Thymus (tissue), 11 donors: Measurements from ENCODE around the gene FXR2. TPM values are rescaled to one million over a fixed set of nuclear protein-coding genes. Genes with fewer than 3 reads are reported as not detected.

ENCODE experiments used
- DNase-seq, 9 donors: peaks; one replicate each; pipeline ENCODE4 v3.0.0-alpha.2; 2013; ENCODE audit warnings: low spot score in 9 of 9, low read depth in 6 of 9, missing footprints in 1 of 9
- H3K27ac ChIP-seq, 2 donors: one replicate each; pipeline ENCODE4 v1.5.1; 2013; ENCODE audit warnings: control low read depth in 1 of 2, low read depth in 1 of 2, low read length in 1 of 2, mild to moderate bottlenecking in 1 of 2, moderate library complexity in 1 of 2
- H3K27me3 ChIP-seq, 2 donors: one replicate each; pipeline ENCODE4 v1.5.1; 2013; ENCODE audit warnings: low read length in 1 of 2; ENCODE audit not compliant: control insufficient read depth in 2 of 2, insufficient read depth in 1 of 2
- H3K36me3 ChIP-seq, 2 donors: one replicate each; pipeline ENCODE4 v1.5.1; 2013; ENCODE audit warnings: low read length in 1 of 2, mild to moderate bottlenecking in 1 of 2, moderate library complexity in 1 of 2; ENCODE audit not compliant: control insufficient read depth in 2 of 2, insufficient read depth in 2 of 2
- H3K4me1 ChIP-seq, 2 donors: one replicate each; pipeline ENCODE4 v1.5.1; 2013; ENCODE audit warnings: low read length in 2 of 2; ENCODE audit not compliant: control insufficient read depth in 2 of 2, insufficient read depth in 2 of 2
- H3K4me3 ChIP-seq, 2 donors: one replicate each; pipeline ENCODE4 v1.5.1; 2013; ENCODE audit warnings: low read length in 2 of 2, control low read depth in 1 of 2, mild to moderate bottlenecking in 1 of 2
- H3K9me3 ChIP-seq, 2 donors: one replicate each; pipeline ENCODE4 v1.5.1; 2013; ENCODE audit warnings: low read length in 1 of 2, mild to moderate bottlenecking in 1 of 2; ENCODE audit not compliant: control insufficient read depth in 2 of 2, insufficient read depth in 1 of 2
- WGBS: extraction: QIAGEN DNeasy Blood & Tissue Kit; methylation state at CpG from one replicate; pipeline ENCODE4 v1.1.7; 2013; 5-methylcytosine and 5-hydroxymethylcytosine counted together
- polyA plus RNA-seq: library from polyadenylated mRNA; stranded (reverse); fragments of 200-250 nt; gene quantifications from one replicate; pipeline ENCODE4 v1.2.3, GENCODE V29; 2013
- total RNA-seq: library from RNA; stranded (reverse); fragments of 120-200 nt; gene quantifications from one replicate; pipeline ENCODE4 v1.2.4, GENCODE V29; 2013
- donor health status: healthy.

The FXR2 gene
- total and polyA plus RNA-seq, 2 donors, result 33.3 to 36.6 TPM

- Histone ChIP-seq H3K9me3 (peaks cover 0 to 12% of the 10 kb centered on the region in 2 donors), H3K27ac (no peak overlapping the region), H3K36me3 (peaks cover 37 to 56% of the 10 kb centered on the region in 2 donors), H3K4me1 (peaks cover 19 to 55% of the 10 kb centered on the region in 2 donors), H3K4me3 (no peak overlapping the region), H3K27me3 (no peaks in the 10 kb centered on the region)
- WGBS, result 97% methylated on average over 9 of the region's 9 CpGs
- DNase-seq, result no peak
Measured at GRCh38 chr17:7586673-7587419, 27.9 kb downstream of the FXR2 start.

- Histone ChIP-seq H3K27me3 (no peaks in the 10 kb centered on the region), H3K27ac (peak within 1 kb of the TSS; percentile 96 to 98), H3K9me3 (peaks cover 0 to 12% of the 10 kb centered on the region in 2 donors), H3K4me3 (peak within 1 kb of the TSS; percentile 68 to 91), H3K36me3 (peaks cover 38 to 48% of the 10 kb centered on the region in 2 donors), H3K4me1 (peaks cover 23 to 69% of the 10 kb centered on the region in 2 donors)
- 22% methylated on average over 69 of the region's 69 CpGs for WGBS
- DNase-seq, result peak; percentile 91 to 98 (median 95)
Measured at GRCh38 chr17:7583253-7584109, 31.2 kb downstream of the FXR2 start, which contains the start of gene MPDU1. TSS of gene MPDU1 (plus strand) at chr17:7583852. CDS start at chr17:7583863, 11 bp downstream.

GRCh38 chr17:7582396-7583252 lies 32.1 kb downstream of the FXR2 start:
- 91% methylated on average over 36 of the region's 36 CpGs for WGBS
- no peak for DNase-seq
- Histone ChIP-seq H3K9me3 (peaks cover 0 to 12% of the 10 kb centered on the region in 2 donors), H3K27ac (peak overlapping the region; percentile 96 to 98), H3K36me3 (peaks cover 38 to 49% of the 10 kb centered on the region in 2 donors), H3K27me3 (no peaks in the 10 kb centered on the region), H3K4me1 (peaks cover 23 to 67% of the 10 kb centered on the region in 2 donors), H3K4me3 (peak overlapping the region; percentile 68 to 91)

- H3K4me3 ChIP-seq, result peak overlapping the region in 1 of 2 donors; percentile 1
- no peak for DNase-seq
- WGBS, result 94% methylated on average over 23 of the region's 23 CpGs
- peaks cover 23 to 73% of the 10 kb centered on the region in 2 donors for H3K4me1 ChIP-seq
- peaks cover 43 to 54% of the 10 kb centered on the region in 2 donors for H3K36me3 ChIP-seq
- peak overlapping the region in 1 of 2 donors; percentile 98 for H3K27ac ChIP-seq
- H3K27me3 ChIP-seq, result no peaks in the 10 kb centered on the region
- H3K9me3 ChIP-seq, result peaks cover 0 to 12% of the 10 kb centered on the region in 2 donors
Measured at GRCh38 chr17:7580604-7581575, 33.8 kb downstream of the FXR2 start.

GRCh38 chr17:7579834-7580603 lies 34.7 kb downstream of the FXR2 start:
- peaks cover 52 to 59% of the 10 kb centered on the region in 2 donors for H3K36me3 ChIP-seq
- H3K4me1 ChIP-seq, result peaks cover 28 to 73% of the 10 kb centered on the region in 2 donors
- peak overlapping the region; percentile 44 to 81 for H3K27ac ChIP-seq

GRCh38 chr17:7579001-7579833 lies 35.5 kb downstream of the FXR2 start, which contains the start of gene CD68:
TSS of gene CD68 (plus strand) at chr17:7579638. CDS start at chr17:7579678, 40 bp downstream.
- H3K9me3 ChIP-seq, result peaks cover 0 to 12% of the 10 kb centered on the region in 2 donors
- peaks cover 60 to 67% of the 10 kb centered on the region in 2 donors for H3K36me3 ChIP-seq
- peak within 1 kb of the TSS; percentile 68 to 81 for H3K27ac ChIP-seq
- WGBS, result 55% methylated on average over 7 of the region's 7 CpGs
- H3K4me3 ChIP-seq, result peak within 1 kb of the TSS in 1 of 2 donors; percentile 1
- DNase-seq, result peak in 1 of 9 donors; percentile 54
- H3K27me3 ChIP-seq, result no peaks in the 10 kb centered on the region
- peaks cover 20 to 73% of the 10 kb centered on the region in 2 donors for H3K4me1 ChIP-seq

More at GRCh38 chr17:7579834-7580603, 34.7 kb downstream of the FXR2 start:
- no peak for DNase-seq
- WGBS, result 85% methylated on average over 12 of the region's 12 CpGs
- Histone ChIP-seq H3K9me3 (peaks cover 0 to 12% of the 10 kb centered on the region in 2 donors), H3K4me3 (peak overlapping the region in 1 of 2 donors; percentile 1), H3K27me3 (no peaks in the 10 kb centered on the region)
